ENCODE measurements around the gene KLK5.

Gene KLK5

DNA sequence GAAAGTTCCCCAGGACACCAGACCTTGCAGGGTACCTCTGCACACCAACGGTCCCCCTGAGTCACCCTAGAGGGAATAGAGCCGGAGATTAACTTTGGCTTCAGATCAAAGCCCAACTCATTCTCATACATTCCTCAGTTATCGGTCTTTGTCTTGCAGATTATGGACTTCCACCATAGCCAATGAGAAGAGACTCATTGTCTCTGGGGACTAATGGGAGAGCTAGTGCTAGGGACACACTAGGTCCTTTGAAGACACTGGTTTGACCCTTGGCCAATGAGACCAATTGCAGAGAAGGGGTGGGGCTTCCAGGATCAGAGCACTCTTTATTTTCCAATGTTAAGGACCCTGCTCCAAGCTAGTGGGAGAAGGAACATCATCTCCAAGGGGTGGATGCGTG is 24.8 kb upstream of the KLK5 start:
- H3K9ac ChIP-seq (ENCODE audit: low read depth, low read length, poor library complexity, severe bottlenecking) = no peak overlapping the region
- H3K27me3 ChIP-seq (ENCODE audit: insufficient read depth, low read length, poor library complexity, severe bottlenecking) = no peaks in the 10 kb centered on the region
- H3K4me1 ChIP-seq (ENCODE audit: insufficient read depth, low read length, poor library complexity, severe bottlenecking) = no peaks in the 10 kb centered on the region
- H3K36me3 ChIP-seq (ENCODE audit: insufficient read depth, low read length) = no peaks in the 10 kb centered on the region
- no peaks in the 10 kb centered on the region for H3K79me2 ChIP-seq (ENCODE audit: insufficient read depth, low read length)
- no peaks in the 10 kb centered on the region for H4K20me1 ChIP-seq (ENCODE audit: insufficient read depth, low read length, poor library complexity, severe bottlenecking)
- H3K9me3 ChIP-seq (ENCODE audit: insufficient read depth, low read depth, low read length) = no peaks in the 10 kb centered on the region
- no peak overlapping the region for H3K4me2 ChIP-seq (ENCODE audit: low read depth, low read length, poor library complexity, severe bottlenecking)
- H3F3A ChIP-seq (ENCODE audit: low read depth) = no peaks in the 10 kb centered on the region
- no peaks in the 10 kb centered on the region for H3K9me2 ChIP-seq (replicated peaks; ENCODE audit: low read depth, low read length)
- no peak overlapping the region for H2AFZ ChIP-seq (ENCODE audit: low read length)
- TF ChIP-seq, protein P1, sequence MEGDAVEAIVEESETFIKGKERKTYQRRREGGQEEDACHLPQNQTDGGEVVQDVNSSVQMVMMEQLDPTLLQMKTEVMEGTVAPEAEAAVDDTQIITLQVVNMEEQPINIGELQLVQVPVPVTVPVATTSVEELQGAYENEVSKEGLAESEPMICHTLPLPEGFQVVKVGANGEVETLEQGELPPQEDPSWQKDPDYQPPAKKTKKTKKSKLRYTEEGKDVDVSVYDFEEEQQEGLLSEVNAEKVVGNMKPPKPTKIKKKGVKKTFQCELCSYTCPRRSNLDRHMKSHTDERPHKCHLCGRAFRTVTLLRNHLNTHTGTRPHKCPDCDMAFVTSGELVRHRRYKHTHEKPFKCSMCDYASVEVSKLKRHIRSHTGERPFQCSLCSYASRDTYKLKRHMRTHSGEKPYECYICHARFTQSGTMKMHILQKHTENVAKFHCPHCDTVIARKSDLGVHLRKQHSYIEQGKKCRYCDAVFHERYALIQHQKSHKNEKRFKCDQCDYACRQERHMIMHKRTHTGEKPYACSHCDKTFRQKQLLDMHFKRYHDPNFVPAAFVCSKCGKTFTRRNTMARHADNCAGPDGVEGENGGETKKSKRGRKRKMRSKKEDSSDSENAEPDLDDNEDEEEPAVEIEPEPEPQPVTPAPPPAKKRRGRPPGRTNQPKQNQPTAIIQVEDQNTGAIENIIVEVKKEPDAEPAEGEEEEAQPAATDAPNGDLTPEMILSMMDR (conservative IDR thresholded peaks at IDR 0.05; ENCODE audit: low read length) = no peak
- no peak for TF ChIP-seq EZH2phosphoT487 (IDR thresholded peaks at IDR 0.05; ENCODE audit: borderline replicate concordance)
- H3K4me3 ChIP-seq (ENCODE audit: low read length, poor library complexity, severe bottlenecking) = no peak overlapping the region

GRCh38 chr19:50975766-50976165 is 22.9 kb upstream of the KLK5 start:
- H3K27me3 ChIP-seq (ENCODE audit: insufficient read depth, low read length, poor library complexity, severe bottlenecking) = no peaks in the 10 kb centered on the region
- no peaks in the 10 kb centered on the region for H3F3A ChIP-seq (ENCODE audit: low read depth)
- H2AFZ ChIP-seq (ENCODE audit: low read length) = no peak overlapping the region; the same call in 1 of the 2 replicates
- H3K79me2 ChIP-seq (ENCODE audit: insufficient read depth, low read length) = no peaks in the 10 kb centered on the region
- H3K9me3 ChIP-seq (ENCODE audit: insufficient read depth, low read depth, low read length) = no peaks in the 10 kb centered on the region
- no peaks in the 10 kb centered on the region for H4K20me1 ChIP-seq (ENCODE audit: insufficient read depth, low read length, poor library complexity, severe bottlenecking)
- no peak overlapping the region for H3K9ac ChIP-seq (ENCODE audit: low read depth, low read length, poor library complexity, severe bottlenecking)
- H3K9me2 ChIP-seq (replicated peaks; ENCODE audit: low read depth, low read length) = no peaks in the 10 kb centered on the region
- TF ChIP-seq EZH2phosphoT487 (IDR thresholded peaks at IDR 0.05; ENCODE audit: borderline replicate concordance) = no peak
- TF ChIP-seq, protein P1 (conservative IDR thresholded peaks at IDR 0.05; ENCODE audit: low read length) = no peak
- no peak overlapping the region for H3K4me2 ChIP-seq (ENCODE audit: low read depth, low read length, poor library complexity, severe bottlenecking)
- H3K36me3 ChIP-seq (ENCODE audit: insufficient read depth, low read length) = no peaks in the 10 kb centered on the region
- H3K4me1 ChIP-seq (ENCODE audit: insufficient read depth, low read length, poor library complexity, severe bottlenecking) = no peaks in the 10 kb centered on the region
- no peak overlapping the region for H3K4me3 ChIP-seq (ENCODE audit: low read length, poor library complexity, severe bottlenecking)

DNA sequence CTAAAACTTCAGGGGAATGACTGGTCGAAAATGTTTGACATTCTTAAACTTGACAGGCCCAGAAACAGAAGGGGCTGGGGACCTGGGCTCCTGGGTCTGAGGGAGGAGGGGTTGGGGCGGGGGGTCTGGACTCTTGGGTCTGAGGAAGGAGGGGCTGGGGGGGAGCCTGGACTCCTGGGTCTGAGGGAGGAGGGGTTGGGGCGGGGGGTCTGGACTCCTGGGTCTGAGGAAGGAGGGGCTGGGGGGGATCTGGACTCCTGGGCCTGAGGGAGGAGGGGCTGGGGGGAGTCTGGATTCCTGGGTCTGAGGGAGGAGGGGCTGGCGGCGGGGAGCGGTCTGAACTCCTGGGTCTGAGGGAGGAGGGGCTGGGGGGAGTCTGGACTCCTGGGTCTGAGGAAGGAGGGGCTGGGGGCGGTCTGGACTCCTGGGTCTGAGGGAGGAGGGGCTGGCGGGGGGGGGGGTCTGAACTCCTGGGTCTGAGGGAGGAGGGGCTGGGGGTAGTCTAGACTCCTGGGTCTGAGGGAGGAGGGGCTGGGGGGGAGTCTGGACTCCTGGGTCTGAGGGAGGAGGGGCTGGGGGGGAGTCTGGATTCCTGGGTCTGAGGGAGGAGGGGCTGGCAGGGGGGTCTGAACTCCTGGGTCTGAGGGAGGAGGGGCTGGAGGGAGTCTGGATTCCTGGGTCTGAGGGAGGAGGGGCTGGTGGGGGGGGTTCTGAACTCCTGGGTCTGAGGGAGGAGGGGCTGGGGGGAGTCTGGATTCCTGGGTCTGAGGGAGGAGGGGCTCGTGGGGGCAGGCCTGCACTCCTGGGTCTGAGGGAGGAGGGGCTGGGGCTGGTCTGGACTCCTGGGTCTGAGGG is 22.1 kb upstream of the KLK5 start:
- H4K20me1 ChIP-seq (ENCODE audit: insufficient read depth, low read length, poor library complexity, severe bottlenecking) = no peaks in the 10 kb centered on the region
- no peaks in the 10 kb centered on the region for H3K36me3 ChIP-seq (ENCODE audit: insufficient read depth, low read length)
- no peak for TF ChIP-seq EZH2phosphoT487 (IDR thresholded peaks at IDR 0.05; ENCODE audit: borderline replicate concordance)
- TF ChIP-seq, protein P1 (conservative IDR thresholded peaks at IDR 0.05; ENCODE audit: low read length) = no peak
- no peaks in the 10 kb centered on the region for H3K9me2 ChIP-seq (replicated peaks; ENCODE audit: low read depth, low read length)
- no peak overlapping the region for H3K4me2 ChIP-seq (ENCODE audit: low read depth, low read length, poor library complexity, severe bottlenecking)
- no peaks in the 10 kb centered on the region for H3K27me3 ChIP-seq (ENCODE audit: insufficient read depth, low read length, poor library complexity, severe bottlenecking)
- no peaks in the 10 kb centered on the region for H3K4me1 ChIP-seq (ENCODE audit: insufficient read depth, low read length, poor library complexity, severe bottlenecking)
- H3K9ac ChIP-seq (ENCODE audit: low read depth, low read length, poor library complexity, severe bottlenecking) = no peak overlapping the region
- H3K9me3 ChIP-seq (ENCODE audit: insufficient read depth, low read depth, low read length) = no peaks in the 10 kb centered on the region
- no peak overlapping the region for H3K4me3 ChIP-seq (ENCODE audit: low read length, poor library complexity, severe bottlenecking)
- H3K79me2 ChIP-seq (ENCODE audit: insufficient read depth, low read length) = no peaks in the 10 kb centered on the region
- no peak overlapping the region for H2AFZ ChIP-seq (ENCODE audit: low read length)
- no peaks in the 10 kb centered on the region for H3F3A ChIP-seq (ENCODE audit: low read depth)

All from Loucy (cell line).